Testis (tissue), 3 donors: ENCODE data around the gene PLEKHO1. TPM values are rescaled to one million over a fixed set of nuclear protein-coding genes. Genes with fewer than 3 reads are reported as not detected.
"Not testable (repeated sequence)": the region's sequence is repeated elsewhere in the genome, so short reads cannot be mapped to it uniquely, and the experiment has no call there.

Experiments
- DNase-seq: peaks from one replicate; pipeline ENCODE4 v3.0.0-alpha.2; 2019
- H3K27ac ChIP-seq, 2 donors: fragments of 200-600 bp; sonication (generic); one replicate each; pipeline ENCODE4 v1.5.1; 2019
- H3K27me3 ChIP-seq: fragments of 200-600 bp; sonication (generic); one replicate; pipeline ENCODE4 v1.5.1; 2019
- H3K36me3 ChIP-seq: fragments of 200-600 bp; sonication (generic); one replicate; pipeline ENCODE4 v1.5.1; 2017; ENCODE audit warnings: low read depth; ENCODE audit errors: missing control alignments
- H3K4me1 ChIP-seq: fragments of 200-600 bp; sonication (generic); one replicate; pipeline ENCODE4 v1.5.1; 2019
- H3K4me3 ChIP-seq, 2 donors: fragments of 200-600 bp; sonication (generic); one replicate each; pipeline ENCODE4 v1.5.1; 2017 to 2019
- H3K9me3 ChIP-seq: fragments of 200-600 bp; sonication (generic); one replicate; pipeline ENCODE4 v1.5.1; 2017
- POLR2A ChIP-seq: fragments of 450-650 bp; IDR thresholded peaks from one replicate; pipeline ENCODE4 v1.6.1; 2017; ENCODE audit warnings: antibody characterized with exemption, mild to moderate bottlenecking, moderate library complexity
- WGBS, 2 donors: methylation state at CpG; one replicate each; pipeline ENCODE4 v1.1.5; 2018; 5-methylcytosine and 5-hydroxymethylcytosine counted together
- intact Hi-C: fragments of 100-400 bp; cut with DNase I; formaldehyde crosslinking; loops from one replicate; pipeline ENCODE4 v1.15.1; 2023; ENCODE audit warnings: low total_unique reads
- polyA plus RNA-seq: library from polyadenylated mRNA; stranded (reverse); fragments of 350-450 nt; fragmentation: Illumina TruSeq; extraction: RNeasy Lipid Tissue Mini Kit (QIAGEN cat#74804); gene quantifications from one replicate; pipeline ENCODE4 v1.2.3, GENCODE V29; 2014; ENCODE audit warnings: low read depth, low replicate concordance; ENCODE audit not compliant: insufficient read depth
- total RNA-seq, 2 donors: library from RNA; depleted of rRNA; stranded (reverse); fragments of >200 nt; gene quantifications; one replicate each; pipeline ENCODE4 v1.2.3, GENCODE V29; 2016
- TF ChIP-seq, protein P1 (sequence below), 3 experiments: fragments of 450-650 bp in 2 of 3; fragments of 200-600 bp in 1 of 3; sonication (generic) in 1 of 3; IDR thresholded peaks; one replicate each; pipeline ENCODE4 v1.5.1; 2016 to 2019; ENCODE audit warnings: antibody characterized with exemption in 3 of 3, mild to moderate bottlenecking in 2 of 3, moderate library complexity in 1 of 3

Gene PLEKHO1
- total and polyA plus RNA-seq, 3 donors from 2014 or later = 83.5 to 283 (median 175) TPM

DNA sequence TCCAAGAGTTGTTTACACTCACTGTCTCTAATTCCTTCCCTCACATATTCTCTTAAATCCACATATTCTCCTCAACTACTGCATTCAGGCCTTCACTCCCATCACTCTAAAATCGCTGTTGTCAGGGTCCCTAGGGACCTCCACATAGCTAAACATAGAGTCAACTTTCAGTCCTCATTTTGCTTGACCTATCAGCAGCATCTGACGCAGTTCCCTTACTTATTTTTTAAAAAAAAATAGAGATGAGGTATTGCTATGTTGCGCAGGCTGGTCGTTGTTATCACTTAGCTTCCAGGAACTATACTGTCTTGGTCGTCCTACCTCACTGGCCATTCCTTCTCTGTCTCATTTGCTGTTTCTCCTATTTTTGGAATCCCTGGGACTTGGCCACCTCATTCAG is 11.7 kb upstream of the PLEKHO1 start:
- Histone ChIP-seq H3K36me3 (no peaks in the 10 kb centered on the region), H3K27me3 (no peaks in the 10 kb centered on the region), H3K27ac (no peak overlapping the region), H3K4me1 (no peaks in the 10 kb centered on the region), H3K4me3 (no peak overlapping the region), H3K9me3 (no peaks in the 10 kb centered on the region)
- TF ChIP-seq POLR2A = no peak
- TF ChIP-seq, protein P1, sequence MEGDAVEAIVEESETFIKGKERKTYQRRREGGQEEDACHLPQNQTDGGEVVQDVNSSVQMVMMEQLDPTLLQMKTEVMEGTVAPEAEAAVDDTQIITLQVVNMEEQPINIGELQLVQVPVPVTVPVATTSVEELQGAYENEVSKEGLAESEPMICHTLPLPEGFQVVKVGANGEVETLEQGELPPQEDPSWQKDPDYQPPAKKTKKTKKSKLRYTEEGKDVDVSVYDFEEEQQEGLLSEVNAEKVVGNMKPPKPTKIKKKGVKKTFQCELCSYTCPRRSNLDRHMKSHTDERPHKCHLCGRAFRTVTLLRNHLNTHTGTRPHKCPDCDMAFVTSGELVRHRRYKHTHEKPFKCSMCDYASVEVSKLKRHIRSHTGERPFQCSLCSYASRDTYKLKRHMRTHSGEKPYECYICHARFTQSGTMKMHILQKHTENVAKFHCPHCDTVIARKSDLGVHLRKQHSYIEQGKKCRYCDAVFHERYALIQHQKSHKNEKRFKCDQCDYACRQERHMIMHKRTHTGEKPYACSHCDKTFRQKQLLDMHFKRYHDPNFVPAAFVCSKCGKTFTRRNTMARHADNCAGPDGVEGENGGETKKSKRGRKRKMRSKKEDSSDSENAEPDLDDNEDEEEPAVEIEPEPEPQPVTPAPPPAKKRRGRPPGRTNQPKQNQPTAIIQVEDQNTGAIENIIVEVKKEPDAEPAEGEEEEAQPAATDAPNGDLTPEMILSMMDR (IDR thresholded peaks at IDR 0.05) = no peak
- DNase-seq = no peak
- intact Hi-C loops = no loop called here
- WGBS, 2 donors = 73 to 82% methylated on average over 5 of the region's 5 CpGs

DNA sequence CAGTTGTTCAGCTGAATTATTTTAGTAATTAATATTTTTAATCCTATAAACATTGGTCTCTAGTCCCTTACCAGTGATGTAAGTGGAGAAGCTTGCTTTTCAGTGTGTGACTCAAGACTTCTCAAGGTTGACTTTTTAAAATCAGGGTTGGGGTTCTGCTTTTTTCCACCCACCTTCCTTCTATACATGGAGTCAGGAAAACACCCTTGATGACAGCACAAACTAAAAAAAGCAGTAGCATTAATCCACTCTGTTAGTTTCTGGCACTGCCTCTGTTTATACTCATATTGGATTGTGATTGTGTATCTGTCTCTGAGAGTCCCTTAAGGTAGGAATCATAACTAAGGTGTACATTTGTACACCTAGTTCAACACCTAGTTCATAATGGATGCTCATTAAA is 8.3 kb upstream of the PLEKHO1 start:
- no peaks in the 10 kb centered on the region for H3K4me1 ChIP-seq
- H3K9me3 ChIP-seq = no peaks in the 10 kb centered on the region
- no peaks in the 10 kb centered on the region for H3K36me3 ChIP-seq
- no peak for DNase-seq
- H3K27me3 ChIP-seq = no peaks in the 10 kb centered on the region
- intact Hi-C loops = no loop called here
- H3K27ac ChIP-seq = no peak overlapping the region
- TF ChIP-seq, protein P1 (IDR thresholded peaks at IDR 0.05) = no peak
- TF ChIP-seq POLR2A = no peak
- no peak overlapping the region for H3K4me3 ChIP-seq

DNA sequence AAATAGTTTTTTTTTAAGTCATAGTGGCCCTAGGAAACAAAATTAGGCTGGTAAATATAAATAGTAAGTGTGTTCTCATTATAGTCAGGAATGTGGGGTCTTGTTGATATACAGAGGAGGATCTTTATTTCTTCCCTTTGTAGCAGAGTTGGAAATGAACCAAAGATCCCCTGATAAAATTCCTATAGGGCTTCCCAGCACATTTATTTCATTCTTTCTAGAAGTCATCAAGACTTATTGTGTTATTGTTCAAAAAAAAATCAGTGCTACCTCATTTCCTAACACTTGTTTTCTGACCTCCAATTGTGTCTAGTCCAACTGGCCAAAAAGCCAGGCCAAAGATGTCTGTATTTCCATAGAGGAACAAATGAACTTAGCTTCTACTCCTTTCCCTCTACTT is 7.6 kb upstream of the PLEKHO1 start:
- intact Hi-C loops = no loop called here
- Histone ChIP-seq H3K27ac (no peak overlapping the region), H3K4me1 (no peaks in the 10 kb centered on the region), H3K4me3 (no peak overlapping the region), H3K27me3 (no peaks in the 10 kb centered on the region), H3K9me3 (no peaks in the 10 kb centered on the region), H3K36me3 (no peaks in the 10 kb centered on the region)
- TF ChIP-seq, protein P1 (IDR thresholded peaks at IDR 0.05) = no peak
- no peak for TF ChIP-seq POLR2A
- no peak for DNase-seq

DNA sequence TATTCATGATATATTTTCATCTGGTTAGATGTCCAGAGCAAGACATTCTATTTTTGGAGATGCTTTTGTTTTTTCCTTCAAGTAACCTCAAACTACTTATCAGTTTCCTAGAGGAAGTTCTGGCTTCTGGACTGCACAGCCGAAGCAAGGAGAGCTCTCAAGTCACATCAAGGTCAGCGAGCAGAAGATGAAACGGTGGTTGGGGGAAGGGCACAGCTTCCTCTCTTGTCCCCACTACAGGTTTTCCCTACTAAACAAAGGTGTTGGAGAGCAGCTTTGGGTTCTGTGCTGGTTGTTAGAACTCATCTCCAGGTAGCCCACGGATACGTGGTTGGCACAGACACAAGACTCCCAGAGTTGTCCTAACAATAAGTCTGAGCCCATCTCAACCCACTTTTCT is 5.1 kb upstream of the PLEKHO1 start:
- no peak for DNase-seq
- Histone ChIP-seq H3K9me3 (no peaks in the 10 kb centered on the region), H3K27ac (no peak overlapping the region), H3K36me3 (no peaks in the 10 kb centered on the region), H3K4me3 (no peak overlapping the region), H3K27me3 (no peaks in the 10 kb centered on the region), H3K4me1 (no peaks in the 10 kb centered on the region)
- intact Hi-C loops = no loop called here
- 37 to 42% methylated on average over 5 of the region's 5 CpGs for WGBS, 2 donors
- TF ChIP-seq POLR2A = no peak
- TF ChIP-seq, protein P1 (IDR thresholded peaks at IDR 0.05) = no peak

DNA sequence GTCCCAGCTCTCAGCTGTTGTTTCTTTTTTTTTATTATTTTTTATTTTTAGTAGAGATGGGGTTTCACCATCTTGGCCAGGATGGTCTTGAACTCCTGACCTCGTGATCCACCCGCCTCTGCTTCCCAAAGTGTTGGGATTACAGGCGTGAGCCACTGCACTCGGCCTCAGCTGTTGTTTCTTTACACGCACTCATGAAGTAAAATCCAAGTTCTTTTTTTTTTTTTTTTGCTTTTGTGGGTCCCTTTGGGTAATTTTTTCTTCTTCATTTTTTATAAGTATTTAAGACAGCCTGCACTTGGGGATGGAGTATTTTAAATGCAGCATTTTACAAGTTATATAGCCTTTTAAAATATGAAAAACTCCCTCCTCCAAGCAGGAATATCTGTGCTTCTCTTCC is 3.7 kb upstream of the PLEKHO1 start:
- H3K36me3 ChIP-seq, DNase-seq, H3K27me3 ChIP-seq, H3K9me3 ChIP-seq, intact Hi-C loops, H3K4me3 ChIP-seq, H3K4me1 ChIP-seq, H3K27ac ChIP-seq: not testable (repeated sequence)
- WGBS, 2 donors = 47 to 71% methylated on average over 5 of the region's 5 CpGs
